ENCODE results near the gene SLFN12.

GRCh38 chr17:35433075-35433894 lies 985 bp upstream of the SLFN12 start:
- TF ChIP-seq POLR2A (IDR thresholded peaks at IDR 0.05), result no peak
- peak in 1 of 7 experiments; percentile 16 for TF ChIP-seq CTCF (IDR thresholded peaks at IDR 0.05)
